Measurements from ENCODE around the gene TRIM9.

GRCh38 chr14:51124029-51124428 is 29.1 kb upstream of the TRIM9 start:
- no peak for TF ChIP-seq CTCF (IDR thresholded peaks at IDR 0.05 in 4 of 5, conservative IDR thresholded peaks at IDR 0.05 in 1 of 5)
- TF ChIP-seq POLR2A (IDR thresholded peaks at IDR 0.05): no peak

Data from gastrocnemius medialis (tissue), 4 donors.